HG03095 (cell line): ENCODE results near the gene SIPA1L2.

Source experiments
- ATAC-seq: cut with Tn5 transposase; IDR thresholded peaks from one replicate; pipeline ENCODE4 v1.9.1; 2021; ENCODE audit warnings: moderate library complexity; ENCODE audit not compliant: unreplicated experiment

Gene SIPA1L2

GRCh38 chr1:232650418-232650817 is 20.5 kb upstream of the SIPA1L2 start:
- no peak for ATAC-seq

GRCh38 chr1:232648316-232648715 is 18.4 kb upstream of the SIPA1L2 start:
- no peak for ATAC-seq

GRCh38 chr1:232644209-232644608 is 14.3 kb upstream of the SIPA1L2 start:
- no peak for ATAC-seq

GRCh38 chr1:232643251-232643650 is 13.3 kb upstream of the SIPA1L2 start:
- ATAC-seq = no peak

DNA sequence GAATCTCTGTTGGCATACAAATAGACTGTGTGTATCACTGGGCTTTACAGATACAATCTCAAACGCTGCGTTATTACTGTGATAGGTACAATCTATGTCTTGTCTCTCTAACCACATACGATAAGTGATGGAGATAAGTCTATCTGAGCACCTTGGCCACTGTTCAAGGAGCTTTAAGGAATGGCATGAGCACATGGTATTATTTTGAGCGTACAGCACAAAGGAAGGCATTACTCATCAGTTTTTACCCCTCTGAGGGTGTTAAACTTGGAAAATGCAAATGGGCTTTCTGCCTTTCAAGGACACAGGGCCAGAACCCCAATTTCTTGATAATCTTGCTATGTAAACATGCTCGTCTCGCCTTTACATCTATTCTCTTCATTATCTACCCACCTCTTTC is 11.6 kb upstream of the SIPA1L2 start:
- no peak for ATAC-seq

GRCh38 chr1:232636799-232637198 is 6.9 kb upstream of the SIPA1L2 start:
- no peak for ATAC-seq

DNA sequence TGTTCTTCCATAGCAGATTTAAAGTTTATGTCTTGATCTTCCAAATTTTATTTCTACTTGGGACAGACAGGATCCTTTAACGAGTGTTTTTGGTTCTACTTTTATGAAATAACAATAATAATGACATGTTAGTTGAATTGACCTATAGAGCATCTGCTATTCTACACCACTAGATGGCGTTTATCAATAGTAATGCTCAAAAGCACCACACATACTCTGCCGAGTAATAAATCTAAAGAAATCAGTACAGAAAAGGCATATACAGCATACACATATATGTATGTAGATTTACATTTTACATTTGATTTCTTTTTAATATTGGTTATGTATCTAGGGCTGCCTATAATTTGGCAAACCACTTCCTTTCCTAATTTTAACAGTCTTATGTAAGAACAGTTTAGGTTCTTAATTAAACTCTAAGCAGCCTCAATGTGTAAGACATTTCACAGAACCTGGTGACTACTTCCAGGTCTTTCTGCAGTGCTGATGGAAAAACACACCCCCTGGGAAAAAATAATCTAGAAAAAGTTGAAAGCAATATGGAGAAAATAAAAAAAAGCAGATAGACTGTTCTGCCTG is 5.9 kb upstream of the SIPA1L2 start:
- ATAC-seq = peak; percentile 73

DNA sequence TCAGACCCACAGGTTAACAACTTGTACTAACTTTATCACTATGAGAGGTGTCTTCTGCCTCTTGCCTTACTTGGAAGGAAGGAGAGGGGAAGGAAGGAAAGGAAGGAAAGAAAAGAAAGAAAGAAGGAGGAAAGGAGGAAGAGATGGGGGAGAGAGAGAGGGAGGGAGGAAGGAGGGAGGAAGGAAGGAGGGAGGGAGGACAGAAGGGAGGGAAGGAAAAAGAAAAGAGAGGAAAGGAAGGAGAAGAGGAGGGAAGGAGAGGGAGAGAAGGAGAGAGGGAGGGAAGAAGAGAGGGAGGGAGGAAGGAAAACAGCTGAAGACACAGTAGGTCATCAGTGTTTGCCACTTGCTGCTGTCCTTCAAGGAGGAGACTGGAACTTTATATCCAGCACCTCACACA is 5.3 kb upstream of the SIPA1L2 start:
- ATAC-seq = no peak

- ATAC-seq = no peak
Measured at GRCh38 chr1:232634096-232634495, 4.2 kb upstream of the SIPA1L2 start.

DNA sequence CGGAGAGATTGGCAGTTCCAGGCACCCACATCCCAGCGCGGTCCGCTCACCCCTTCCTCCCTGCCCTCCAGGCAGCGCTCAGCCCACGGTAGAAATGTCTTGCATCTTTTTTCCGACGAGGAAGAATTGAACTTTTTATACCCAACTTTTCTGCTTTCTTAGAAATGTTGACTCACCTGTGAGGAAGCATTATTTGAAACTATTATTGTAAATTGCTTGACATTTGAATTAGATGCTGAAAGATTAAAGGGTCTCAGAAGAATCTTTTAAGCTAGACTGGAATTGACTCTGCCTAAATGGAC is 912 bp upstream of the SIPA1L2 start:
- ATAC-seq = no peak

DNA sequence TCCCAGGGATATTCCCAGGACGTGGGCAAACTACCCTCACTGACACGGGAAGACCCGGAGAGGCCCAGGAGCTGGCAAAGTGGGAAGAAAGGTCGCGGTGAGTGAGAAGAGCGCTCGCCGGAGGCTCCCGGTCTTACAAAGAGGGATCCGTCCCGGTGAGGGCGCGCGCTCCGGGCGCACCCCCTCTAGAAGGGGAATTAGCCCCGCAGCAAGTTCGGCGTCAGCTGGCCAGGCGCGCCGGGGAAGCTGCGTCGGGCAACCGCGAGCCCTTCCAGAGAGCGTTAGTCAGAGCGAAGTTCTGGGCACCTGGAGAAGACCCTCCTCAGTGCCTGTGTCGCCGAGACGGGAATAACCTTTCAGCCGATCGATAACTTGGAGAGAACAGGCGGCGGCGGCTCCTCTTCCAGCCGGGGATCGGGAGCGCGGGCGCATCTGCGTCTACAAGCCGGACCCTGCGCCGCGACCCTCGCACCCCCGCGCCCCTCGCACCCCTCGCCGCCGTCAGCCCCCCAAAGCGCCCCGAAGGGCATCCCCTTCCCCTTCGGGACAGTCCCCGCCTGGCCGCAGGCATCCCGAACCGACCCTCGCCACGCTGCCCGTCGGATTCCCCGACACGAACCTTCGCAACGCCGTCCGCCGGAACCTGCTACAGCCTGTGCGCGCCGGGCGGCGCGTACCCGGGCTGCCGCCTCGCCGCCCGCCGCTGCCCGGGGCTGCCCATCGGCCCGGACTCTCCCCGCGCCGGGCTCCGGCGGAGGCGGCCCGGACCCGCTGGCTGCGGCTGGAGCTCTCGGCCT is 485 bp downstream of the SIPA1L2 start:
- peak; percentile 33 for ATAC-seq

GRCh38 chr1:232628335-232629249 is 1.3 kb downstream of the SIPA1L2 start:
- ATAC-seq = no peak

- ATAC-seq = no peak
Measured at GRCh38 chr1:232627645-232628334, 2.1 kb downstream of the SIPA1L2 start.

DNA sequence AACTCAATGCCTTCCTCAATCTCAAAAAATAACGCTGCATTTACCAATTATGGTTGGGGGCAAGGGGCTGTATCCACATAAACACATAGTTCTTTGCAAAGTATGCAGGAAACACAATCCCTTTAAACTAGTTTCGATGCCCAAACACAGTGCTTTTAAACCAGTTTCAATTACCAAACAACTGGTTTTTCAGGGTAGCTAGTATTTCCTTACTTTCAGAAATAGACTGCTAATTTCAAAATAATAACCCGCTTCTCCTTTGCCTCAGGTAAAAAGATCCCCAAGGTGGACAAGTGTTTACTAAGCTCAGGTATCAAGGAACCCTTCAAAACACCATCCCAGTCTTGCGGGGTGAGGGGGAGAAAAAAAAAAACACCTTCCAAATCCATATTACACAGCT is 2.8 kb downstream of the SIPA1L2 start:
- ATAC-seq = no peak

- no peak for ATAC-seq
Measured at GRCh38 chr1:232626452-232626851, 3.5 kb downstream of the SIPA1L2 start.

DNA sequence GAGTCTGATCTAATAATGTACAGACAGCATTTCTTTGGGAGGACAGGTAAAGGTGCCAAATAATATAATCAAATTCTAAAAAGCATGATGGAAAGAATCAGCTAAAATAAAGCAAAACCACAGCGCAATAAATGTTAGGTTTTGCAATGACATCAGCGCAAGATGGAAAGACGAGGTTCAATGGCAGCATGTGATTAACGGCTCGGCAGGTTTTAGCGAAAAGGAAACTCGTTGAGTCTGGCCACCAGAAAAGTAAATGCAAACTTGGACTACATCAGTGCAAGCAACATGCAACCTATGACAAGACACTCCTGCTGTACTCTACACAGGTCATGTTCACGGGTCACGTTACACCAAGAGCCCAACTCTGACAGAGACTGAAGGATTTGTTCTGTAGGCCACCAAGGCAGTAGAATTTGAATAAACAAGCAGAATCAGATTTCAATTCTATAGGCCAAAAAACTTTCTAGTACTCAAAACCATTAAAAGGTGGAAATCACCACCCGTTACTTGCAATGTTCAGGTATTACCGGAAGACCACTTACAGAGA is 4.5 kb downstream of the SIPA1L2 start:
- ATAC-seq = no peak

DNA sequence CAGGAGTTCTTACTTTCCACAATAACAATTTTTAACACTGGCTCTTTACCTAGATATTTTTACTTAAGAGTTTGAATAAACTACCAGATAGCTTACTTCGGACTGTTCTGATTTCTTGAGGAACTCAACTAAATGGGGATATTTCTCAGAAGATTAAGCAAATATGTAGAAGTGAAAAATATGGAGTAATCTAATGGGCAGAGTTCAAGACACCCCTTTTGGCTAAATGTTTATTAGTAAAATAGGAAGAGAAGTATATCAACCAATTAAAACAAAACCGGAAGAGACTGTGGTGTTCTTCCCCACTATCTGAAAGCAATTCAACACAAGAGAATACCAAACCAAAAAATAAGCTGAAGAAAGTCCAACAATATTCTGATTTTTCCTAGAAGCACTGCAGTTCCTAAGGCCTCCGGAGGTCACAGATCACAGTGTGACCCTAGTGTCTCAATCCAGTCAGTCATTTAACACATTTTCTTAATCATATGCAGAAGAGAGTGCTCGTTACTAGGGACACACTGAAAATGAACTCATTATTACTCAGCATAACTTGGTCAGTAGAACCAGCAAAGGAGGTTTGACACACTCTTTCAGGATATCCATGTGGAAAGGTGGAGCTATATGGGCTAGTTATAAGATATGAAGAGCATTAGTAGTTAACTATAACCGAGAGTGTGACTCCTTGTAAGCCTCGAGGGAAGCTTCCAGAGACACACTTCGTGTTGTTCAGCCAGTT is 5.2 kb downstream of the SIPA1L2 start:
- ATAC-seq = no peak

- no peak for ATAC-seq
Measured at GRCh38 chr1:232622981-232623380, 7.0 kb downstream of the SIPA1L2 start.

GRCh38 chr1:232622378-232622777 is 7.6 kb downstream of the SIPA1L2 start:
- ATAC-seq = no peak

DNA sequence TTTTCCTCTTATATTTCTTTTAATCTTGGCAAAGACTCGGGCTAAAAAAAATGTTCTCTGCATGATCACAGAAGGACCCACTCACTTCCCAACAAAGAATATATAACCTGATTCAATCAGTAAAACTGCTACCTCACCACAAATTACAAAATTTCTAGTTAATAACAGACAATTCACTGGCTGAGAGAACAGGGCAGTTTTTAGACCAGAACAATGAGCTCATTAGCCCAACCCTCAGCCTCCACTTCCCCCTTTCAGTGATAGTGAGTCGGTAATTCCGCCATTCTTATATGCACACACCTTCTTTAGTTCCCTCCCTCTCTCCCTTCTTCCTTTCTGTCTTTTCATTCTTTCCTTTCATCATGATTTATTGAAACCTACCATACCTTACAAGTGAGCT is 8.9 kb downstream of the SIPA1L2 start:
- no peak for ATAC-seq
